GM21447 (cell line): ENCODE data around the gene MTTP.
"Not testable (repeated sequence)": the region's sequence is repeated elsewhere in the genome, so short reads cannot be mapped to it uniquely, and the experiment has no call there.

Experiments used
- ATAC-seq: cut with Tn5 transposase; IDR thresholded peaks from one replicate; pipeline ENCODE4 v1.9.1; 2021; ENCODE audit not compliant: unreplicated experiment

Gene MTTP

DNA sequence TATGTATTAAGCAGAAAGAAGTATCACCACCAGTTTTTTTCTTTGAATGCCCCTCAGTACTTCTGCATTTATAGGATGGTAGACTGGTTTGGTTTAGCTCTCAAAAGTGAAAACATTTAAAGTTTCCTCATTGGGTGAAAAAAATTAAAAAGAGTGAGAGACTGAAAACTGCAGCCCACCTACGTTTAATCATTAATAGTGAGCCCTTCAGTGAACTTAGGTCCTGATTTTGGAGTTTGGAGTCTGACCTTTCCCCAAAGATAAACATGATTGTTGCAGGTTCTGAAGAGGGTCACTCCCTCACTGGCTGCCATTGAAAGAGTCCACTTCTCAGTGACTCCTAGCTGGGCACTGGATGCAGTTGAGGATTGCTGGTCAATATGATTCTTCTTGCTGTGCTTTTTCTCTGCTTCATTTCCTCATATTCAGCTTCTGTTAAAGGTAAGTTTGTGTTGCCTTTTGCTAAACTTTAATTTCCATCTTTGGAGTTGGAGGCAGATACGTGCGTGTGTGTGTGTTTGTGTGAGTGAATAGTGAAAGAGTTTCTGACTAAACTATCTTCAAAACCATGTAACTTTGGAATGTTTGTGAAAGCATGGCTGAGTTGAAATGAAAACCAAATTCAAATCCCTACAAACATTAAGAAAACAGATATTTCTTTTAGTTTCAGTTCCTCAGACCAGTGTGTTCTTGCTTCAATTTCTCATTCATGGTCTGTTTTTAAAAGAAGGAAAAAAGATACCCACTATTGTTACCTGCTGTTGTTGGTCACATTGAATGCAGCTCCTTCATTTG is at the start of gene MTTP:
MTTP (plus strand) TSS at position 295 of the 795 bp plus-strand sequence; CDS start at position 381, 86 bp downstream.
- ATAC-seq: peak; percentile 87

DNA sequence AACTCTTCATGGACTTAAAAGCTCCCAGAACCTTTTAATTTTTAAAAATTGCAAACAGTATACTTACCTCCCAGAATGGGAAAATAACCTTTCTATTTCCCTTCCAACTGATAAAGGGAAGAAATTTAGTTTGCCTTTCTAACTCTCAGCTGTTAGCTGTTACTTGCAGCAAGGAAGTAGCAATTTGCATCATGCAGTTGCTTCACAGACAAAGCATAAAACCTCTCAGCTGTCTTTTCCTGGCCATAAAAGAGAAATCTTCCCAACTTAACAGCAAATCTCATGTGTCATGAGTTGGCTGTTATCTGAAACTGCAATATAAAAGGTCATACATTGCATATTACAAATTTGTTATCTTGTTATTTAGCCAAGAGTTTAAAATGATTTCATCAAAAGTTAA is 45.4 kb upstream of the MTTP start:
- no peak for ATAC-seq

DNA sequence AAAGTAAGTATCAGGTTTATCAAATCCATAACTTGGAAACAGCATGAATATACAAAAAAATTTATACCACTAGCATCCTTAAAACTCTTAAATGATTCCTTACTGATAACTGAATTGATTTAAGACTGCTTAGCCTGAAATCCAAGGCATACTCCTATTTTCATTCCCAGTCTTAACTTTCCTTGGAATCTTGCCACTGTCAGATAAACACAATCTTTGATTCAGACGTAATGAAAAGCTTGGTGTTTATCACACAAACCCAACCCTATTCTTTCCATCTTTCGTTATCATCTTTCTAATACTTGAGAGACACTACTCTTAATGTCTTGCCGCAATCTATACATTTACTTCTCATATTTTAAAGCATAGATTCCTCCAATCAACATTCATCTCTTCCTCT is 44.7 kb upstream of the MTTP start:
- no peak for ATAC-seq

DNA sequence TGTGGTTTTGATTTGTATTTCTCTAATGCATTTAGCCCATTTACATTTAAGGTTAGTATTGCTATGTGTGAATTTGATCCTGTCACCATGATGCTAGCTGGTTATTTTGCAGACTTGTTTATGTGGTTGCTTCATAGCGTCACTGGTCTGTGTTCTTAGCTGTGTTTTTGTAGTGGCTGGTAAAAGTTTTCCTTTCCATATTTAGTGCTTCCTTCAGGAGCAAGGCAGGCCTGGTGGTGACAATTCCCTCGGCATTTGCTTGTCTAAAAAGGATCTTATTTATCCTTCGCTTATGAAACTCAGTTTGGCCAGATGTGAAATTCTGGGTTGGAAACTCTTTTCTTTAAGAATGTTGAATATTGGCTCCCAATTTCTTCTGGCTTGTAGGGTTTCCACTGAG is 39.9 kb upstream of the MTTP start:
- not testable (repeated sequence) for ATAC-seq

DNA sequence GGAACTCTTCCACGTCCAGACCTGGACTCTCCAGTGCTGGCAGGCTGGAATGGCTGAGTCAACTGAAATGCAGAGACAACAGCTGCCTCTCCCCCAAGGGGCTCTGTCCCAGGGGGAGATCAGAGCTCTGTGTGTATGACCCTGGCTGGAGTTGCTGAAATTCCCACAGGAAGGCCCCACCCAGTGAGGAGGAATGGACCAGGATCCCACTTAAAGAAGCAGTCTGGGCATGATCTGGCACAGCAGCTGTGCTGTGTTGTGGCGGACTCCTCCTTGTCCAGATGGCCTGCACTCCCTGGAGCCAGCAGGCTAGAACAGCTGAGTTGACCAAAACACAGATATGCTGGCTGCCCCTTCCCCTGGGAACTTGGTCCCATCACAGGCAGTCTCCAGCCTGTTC is 38.4 kb upstream of the MTTP start:
- no peak for ATAC-seq

DNA sequence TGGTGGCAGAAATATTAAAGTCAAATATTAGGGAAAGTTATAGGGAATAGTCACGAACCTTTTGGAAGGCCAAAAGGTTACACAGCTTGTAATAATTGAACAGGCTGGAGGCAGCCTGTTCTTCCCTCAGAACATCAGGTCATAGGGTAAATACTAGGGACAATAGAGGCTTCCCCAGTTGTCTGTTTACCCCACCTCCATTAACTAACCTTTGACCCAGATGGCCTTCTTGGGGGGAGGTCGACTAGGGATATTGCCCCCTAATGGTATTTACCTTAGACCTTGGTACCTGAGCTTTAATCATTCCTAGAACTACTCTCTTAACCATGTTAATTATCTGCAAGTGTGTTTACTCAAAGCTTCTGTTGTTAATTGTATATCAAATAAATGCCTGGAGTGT is 37.8 kb upstream of the MTTP start:
- ATAC-seq: no peak

DNA sequence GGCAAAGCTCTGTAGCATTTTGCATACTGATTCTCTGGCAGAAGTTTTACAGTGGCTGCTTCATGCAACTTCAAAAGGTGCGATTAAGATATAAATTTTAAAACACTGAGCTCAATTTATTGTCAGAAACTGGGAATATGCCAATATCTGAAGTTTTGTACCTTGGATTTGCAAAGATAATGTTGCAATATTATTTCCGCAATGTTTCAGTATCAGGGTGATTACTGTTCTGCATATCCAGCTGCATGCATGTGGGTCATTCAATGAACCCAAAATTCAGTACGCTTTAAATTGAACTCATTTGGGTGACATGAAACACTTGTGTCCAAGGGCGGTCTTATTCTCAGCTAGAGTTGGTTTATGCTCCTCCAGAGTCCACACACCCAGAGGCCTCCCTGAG is 37.0 kb upstream of the MTTP start:
- no peak for ATAC-seq

DNA sequence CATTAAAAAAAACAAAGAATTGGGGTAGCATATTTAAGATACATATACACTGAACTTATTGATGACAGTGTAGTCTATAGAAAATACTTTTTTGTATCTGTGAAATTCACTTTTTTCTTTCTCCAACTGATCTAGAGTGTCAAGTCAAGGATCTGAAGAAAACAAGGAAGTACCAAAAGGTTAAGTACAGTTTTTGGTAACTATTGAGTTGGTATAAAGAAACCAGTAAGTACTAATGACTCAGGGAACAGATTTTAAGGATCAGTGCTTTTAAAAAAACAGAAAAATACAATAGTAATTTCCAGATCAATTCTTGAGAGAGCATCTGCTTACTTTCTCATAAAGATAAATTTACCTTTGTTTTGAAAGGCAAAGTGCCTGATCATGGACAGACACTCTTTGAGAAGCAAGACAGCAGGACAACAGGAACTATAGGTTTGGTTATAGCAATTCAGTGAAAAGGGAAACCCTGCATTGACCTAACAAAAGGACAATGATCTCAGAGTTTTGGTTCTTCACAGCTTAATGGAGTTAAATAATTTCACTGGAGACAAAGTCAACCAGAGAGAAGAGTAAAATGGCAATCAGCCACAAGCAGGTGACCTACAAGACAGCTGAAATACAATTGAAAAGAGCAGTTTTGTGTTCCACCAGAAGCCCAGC is 34.2 kb upstream of the MTTP start:
- no peak for ATAC-seq

DNA sequence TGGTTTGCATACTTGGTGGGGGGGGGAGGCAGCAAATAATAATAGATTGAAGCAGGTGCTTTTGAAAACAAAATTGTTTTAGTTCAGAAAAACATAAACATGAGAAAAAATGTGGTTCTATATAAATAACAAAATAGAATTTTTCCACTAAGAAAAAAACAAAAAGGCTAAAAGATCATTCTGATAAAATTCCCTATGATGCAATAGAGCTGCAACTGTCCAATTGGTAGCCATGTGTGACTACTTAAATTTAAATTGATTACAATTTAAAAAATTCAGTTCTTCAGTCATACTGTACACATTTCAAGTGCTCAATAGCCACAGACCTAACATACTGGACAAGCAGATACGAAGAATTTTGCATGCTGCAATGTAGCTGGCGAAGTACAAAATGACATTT is 21.8 kb upstream of the MTTP start:
- no peak for ATAC-seq

DNA sequence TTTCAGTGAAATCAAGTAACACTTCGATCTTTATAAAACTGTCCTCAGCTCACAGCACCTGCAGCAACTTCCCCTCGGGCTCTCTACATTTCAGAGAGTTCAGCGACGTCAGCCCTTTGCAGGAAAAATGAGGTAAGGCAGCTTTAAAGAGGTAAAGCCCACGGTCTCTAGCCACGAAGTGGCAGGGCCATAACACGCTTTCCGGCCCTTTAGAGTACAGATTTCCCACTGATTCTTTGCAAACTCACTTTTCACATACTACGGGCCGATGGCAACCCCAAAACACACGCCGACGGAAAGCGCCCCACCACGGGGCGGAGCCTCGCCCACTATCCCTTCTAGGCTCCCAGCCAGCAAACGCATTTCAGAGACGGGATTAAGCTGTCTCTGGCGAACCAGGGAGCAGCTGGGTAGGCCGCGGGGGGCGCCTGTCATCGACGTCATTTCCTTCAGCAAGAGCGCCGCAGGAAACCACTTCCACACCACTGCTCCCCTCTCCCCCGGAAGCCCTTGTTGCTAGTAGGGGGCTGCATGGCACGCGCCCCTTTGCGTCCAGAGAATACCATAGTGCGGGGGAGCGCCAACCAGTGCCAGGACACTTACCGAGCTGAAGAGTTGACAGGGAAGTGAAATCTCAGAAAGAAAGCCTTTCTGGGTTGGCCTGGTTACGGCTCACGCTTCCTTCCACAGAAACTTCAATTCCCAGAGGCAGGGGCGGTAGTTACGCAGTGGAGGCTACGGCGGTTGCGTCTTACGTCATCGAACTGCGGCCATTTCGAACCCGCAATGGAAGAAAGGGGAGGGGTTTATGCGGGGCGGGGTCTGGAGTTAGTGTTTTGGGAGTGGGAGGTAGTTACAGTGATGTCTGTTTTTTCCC is 11.1 kb upstream of the MTTP start, which contains the start of gene TRMT10A:
TRMT10A (minus strand) TSS at position 730 of the 877 bp plus-strand sequence. CDS start 4,701 bp downstream, outside the sequence.
- ATAC-seq: peak; percentile 92

DNA sequence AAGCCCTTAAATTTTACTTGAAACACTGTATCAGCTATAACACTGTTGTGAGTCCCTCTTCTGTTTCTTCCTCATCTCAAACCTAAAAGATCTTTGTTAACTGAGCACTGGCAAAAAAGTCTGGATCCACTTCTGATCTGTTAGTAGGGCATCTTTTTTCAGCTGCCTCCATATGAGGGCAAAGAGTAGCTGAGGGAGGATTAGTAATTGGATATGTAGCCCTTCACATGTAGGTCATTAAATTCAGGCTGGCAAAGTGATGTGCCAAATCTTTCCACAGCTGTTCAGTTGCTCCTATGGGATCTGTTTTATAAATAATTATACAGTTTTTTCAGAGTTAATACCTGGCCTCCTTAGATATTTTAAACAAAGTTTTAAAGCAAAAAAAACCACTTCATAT is 9.7 kb upstream of the MTTP start:
- ATAC-seq: no peak

DNA sequence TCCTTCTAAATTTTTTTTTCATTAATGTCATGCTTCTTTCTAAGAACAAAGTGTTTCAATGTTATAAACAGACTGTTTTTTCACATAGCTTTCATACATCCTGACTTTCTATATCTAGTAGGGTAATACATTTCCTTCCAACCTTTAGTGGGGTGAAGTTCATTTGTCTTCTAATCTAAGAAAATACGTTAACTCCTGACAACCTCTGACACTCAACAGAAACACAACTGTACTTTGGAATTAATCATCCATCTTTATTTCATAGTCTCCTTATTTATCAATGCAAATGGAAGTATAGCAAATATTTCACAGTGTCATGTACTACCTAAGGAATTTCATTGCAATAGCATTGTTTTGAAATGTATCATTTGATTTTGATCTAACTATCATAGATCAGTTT is 2.7 kb upstream of the MTTP start:
- ATAC-seq: no peak

DNA sequence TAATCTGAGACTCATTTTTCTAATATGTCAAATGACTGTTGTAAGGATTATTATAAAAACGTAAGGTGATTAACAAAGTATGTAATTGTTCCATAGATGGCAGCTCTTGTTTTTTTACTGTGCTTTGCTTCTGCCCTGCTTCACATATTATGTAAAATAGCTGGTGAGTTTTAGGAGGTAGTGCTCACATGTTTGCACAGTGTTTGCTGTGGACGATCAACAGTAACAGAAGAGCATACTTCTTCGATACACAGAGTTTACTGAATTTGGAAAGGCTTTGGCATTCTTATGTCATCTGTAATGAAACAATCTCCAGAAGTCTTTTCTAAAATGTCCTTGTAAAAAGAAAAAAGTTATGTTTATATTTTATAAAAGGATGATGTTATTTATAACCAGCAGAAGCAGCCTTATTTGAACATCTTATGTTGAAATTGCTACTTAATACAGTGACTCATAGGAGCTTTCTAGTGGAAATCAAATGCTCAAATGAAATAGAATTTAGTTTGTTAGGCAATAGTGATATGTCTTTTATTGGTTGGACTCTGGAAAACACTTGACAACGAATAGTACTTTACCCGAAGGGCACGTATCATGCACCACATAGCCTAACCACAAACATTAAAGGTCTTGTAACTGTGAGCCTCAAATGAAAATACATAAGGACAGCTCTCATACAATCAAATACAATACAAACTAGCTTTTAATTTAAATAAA is 1.9 kb upstream of the MTTP start:
- no peak for ATAC-seq

DNA sequence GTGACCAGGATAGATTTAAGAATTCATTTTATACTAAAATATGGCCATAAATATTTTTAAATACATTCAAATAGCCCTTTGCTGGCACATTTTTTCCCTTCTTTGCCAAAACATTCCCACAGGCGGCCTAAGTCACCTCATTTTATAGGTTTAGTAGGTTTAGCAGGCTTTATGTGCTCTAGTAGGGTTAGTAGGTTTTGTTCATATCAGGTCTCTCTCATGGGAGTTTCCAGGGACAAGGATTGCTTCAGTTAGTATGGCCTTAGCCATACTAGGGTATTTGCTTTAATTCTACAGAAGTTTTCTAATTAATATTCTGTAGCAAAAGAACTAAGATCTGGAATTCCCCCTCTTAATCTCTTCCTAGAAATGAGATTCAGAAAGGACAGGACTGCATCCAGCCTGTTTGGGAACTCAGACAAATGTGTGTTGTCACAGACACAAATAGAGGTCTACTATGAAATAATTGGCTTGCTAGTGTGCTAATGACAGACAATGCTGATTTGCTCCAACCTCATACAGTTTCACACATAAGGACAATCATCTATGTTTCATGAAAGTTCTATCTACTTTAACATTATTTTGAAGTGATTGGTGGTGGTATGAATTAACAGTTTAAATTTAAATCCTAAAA is 772 bp upstream of the MTTP start:
- ATAC-seq: no peak

DNA sequence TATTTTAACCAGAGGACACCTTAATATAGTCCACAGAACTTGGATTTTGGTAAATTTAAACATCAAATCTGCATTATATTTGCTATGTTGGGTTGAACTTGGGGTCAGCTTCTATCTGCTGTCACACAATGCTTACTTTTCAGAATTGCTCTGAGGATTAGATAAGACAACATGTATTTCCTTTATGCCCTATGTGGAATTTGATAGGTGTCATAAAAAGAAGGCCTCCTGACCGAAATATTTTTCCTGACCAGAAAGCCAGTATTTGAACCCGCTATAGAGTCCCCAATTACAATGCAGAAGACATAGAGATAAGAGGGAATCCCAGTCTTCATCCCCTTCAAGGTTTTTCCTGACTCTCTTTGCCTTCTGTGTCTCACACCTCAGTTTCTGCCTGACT is 4.1 kb downstream of the MTTP start:
- ATAC-seq: no peak

DNA sequence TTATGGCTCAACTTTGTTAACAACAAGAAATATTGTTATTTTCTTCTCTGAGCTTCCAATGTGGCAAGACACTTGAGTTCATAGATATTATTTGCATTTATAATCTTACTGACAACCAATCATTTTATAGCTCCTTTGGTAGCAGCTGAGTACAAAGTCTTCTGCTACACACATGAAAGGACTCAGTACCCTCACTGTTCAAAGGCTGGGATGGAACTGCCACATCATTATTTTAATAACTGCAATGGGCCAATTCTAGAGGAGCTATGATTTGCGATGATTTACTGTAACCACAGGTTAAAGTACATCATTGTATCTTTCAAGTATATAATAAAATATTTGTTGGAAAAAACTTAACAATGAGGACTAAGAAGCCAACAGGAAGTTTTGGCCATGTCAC is 10.9 kb downstream of the MTTP start:
- no peak for ATAC-seq

DNA sequence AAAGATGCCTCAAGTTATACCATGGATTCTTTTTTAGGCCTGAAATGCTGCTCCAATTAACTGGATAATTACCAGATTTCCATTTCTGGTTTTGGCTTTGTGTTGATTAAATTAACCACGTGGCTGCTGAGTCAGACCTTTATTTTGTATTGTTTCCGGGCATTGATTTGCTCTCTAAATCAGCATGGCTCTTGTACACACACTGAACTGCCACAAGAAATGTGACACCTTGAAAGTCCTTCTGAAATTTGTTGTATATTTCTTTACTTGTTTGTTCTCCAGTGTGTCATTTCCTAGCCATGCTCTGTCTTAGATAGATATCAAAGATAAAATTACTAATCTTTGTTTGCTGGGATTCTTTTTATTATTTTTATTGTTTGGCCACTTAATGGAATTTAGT is 11.7 kb downstream of the MTTP start:
- no peak for ATAC-seq

DNA sequence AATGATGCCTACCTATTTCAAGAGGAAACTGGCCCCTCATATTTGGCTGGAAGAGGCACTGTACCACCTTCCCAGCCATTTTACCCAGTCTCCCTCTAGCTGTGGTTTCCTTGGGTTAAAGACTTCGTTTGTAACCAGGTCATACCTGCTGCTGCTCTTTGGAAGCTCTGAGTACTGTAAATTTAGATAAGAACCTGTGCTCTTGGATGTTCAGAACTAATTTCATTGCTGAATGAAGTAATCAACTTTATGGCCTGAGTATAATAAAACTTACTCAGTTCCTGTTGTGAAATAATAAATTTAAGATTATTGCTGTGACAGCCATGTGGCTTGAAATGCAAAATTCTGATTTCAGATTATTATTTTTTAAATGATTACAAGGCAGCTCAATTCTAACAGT is 12.2 kb downstream of the MTTP start:
- ATAC-seq: no peak

DNA sequence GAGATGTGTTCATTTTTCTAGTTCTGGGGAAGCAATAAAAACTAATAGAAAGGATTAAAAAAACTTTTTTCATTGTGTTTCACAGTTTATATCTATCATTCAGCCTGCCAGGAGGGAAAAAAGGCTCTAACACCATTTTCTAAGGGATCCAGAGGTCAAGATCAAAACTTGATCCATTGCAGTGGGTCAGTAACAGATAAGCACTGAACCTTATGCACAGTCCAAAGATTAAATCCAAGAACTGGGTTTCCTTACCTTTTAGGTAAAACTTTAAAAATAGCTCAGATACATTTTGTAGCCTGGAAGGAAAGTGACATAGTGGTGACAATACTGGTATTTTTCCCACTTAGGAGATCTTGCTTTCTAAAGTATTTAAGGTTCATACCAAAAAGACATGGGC is 12.7 kb downstream of the MTTP start:
- no peak for ATAC-seq

DNA sequence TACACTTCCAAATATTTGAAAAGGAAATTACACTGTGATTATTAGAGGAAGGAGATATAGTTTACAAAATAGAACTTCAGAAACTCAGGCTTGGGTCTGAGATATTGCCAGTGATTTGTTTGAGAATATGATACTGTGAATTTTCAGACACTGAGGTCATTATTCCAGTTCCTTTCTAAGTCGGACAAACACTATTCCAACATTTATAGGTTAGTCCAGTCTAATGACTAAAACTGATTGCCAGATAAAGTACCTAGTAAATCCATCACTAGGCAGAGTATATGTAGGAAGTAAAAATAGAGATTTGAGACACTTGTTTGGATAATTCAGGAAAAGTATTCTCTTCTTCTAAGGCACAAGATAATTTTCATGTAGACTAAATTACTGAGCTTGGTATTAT is 13.2 kb downstream of the MTTP start:
- no peak for ATAC-seq
